Glutamatergic neuron (in vitro differentiated cells): ENCODE data around the gene CHST11. TPM values are rescaled to one million over a fixed set of nuclear protein-coding genes. Genes with fewer than 3 reads are reported as not detected.
A peak's percentile ranks its signal among the peaks of the same experiment; 100 is the strongest.

ENCODE experiments used
- DNase-seq: peaks from one replicate; pipeline ENCODE4 v3.0.0; 2022
- H3K27ac Mint-ChIP-seq: one replicate; pipeline ENCODE4 v1.8.0; 2020; ENCODE audit warnings: mild to moderate bottlenecking, mixed read lengths, inconsistent platforms; ENCODE audit not compliant: unreplicated experiment
- H3K27me3 Mint-ChIP-seq: one replicate; pipeline ENCODE4 v1.8.0; 2020; ENCODE audit warnings: mild to moderate bottlenecking, moderate library complexity, mixed read lengths, inconsistent platforms; ENCODE audit not compliant: unreplicated experiment
- H3K36me3 Mint-ChIP-seq: one replicate; pipeline ENCODE4 v1.8.0; 2020; ENCODE audit warnings: mild to moderate bottlenecking, mixed read lengths, inconsistent platforms; ENCODE audit not compliant: unreplicated experiment
- H3K4me1 Mint-ChIP-seq: one replicate; pipeline ENCODE4 v1.8.0; 2020; ENCODE audit warnings: mild to moderate bottlenecking, low read depth, mixed read lengths, inconsistent platforms; ENCODE audit not compliant: unreplicated experiment
- H3K4me3 Mint-ChIP-seq: one replicate; pipeline ENCODE4 v1.8.0; 2020; ENCODE audit warnings: mild to moderate bottlenecking, mixed read lengths, inconsistent platforms; ENCODE audit not compliant: unreplicated experiment
- H3K9me3 Mint-ChIP-seq: one replicate; pipeline ENCODE4 v1.8.0; 2020; ENCODE audit warnings: mild to moderate bottlenecking, moderate library complexity, mixed read lengths, inconsistent platforms; ENCODE audit not compliant: unreplicated experiment
- total RNA-seq: library from RNA; stranded (reverse); fragmentation: NEBNext Ultra II Directional; extraction: Animal tissue kit (Norgen Biotek cat#: 25700); gene quantifications from one replicate; pipeline ENCODE4 v1.2.1, GENCODE V29; 2021; ENCODE audit not compliant: unreplicated experiment
- TF ChIP-seq, protein P1 (sequence below): fragments of 200-600 bp; sonication (generic); IDR thresholded peaks from one replicate; pipeline ENCODE4 v1.5.0; 2021; ENCODE audit not compliant: partially characterized antibody, unreplicated experiment

Gene CHST11
- total RNA-seq, 1 donor from 2014 or later, result 11.5 TPM

DNA sequence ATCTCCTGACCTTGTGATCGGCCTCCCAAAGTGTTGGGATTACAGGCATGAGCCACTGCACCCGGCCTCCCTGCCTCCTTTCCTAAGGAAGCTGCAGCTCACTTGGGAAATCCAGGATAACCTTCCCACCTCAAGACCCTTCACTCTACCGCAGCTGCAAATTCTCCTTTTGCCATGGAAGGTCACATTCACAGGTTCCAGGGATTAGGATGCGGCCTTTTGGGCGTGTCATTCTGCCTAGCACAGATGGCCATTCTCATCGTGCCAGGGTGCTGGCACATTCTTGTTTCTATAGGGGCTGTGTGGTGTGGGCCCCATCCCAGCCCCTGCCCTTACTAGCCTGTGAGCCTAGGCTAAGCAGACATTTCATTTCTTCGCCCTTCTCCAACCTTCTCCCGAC, 219.9 kb downstream of the CHST11 start:
- H3K9me3 Mint-ChIP-seq, result no peaks in the 10 kb centered on the region
- no peaks in the 10 kb centered on the region for H3K36me3 Mint-ChIP-seq
- peaks cover 6% of the 10 kb centered on the region for H3K4me1 Mint-ChIP-seq

DNA sequence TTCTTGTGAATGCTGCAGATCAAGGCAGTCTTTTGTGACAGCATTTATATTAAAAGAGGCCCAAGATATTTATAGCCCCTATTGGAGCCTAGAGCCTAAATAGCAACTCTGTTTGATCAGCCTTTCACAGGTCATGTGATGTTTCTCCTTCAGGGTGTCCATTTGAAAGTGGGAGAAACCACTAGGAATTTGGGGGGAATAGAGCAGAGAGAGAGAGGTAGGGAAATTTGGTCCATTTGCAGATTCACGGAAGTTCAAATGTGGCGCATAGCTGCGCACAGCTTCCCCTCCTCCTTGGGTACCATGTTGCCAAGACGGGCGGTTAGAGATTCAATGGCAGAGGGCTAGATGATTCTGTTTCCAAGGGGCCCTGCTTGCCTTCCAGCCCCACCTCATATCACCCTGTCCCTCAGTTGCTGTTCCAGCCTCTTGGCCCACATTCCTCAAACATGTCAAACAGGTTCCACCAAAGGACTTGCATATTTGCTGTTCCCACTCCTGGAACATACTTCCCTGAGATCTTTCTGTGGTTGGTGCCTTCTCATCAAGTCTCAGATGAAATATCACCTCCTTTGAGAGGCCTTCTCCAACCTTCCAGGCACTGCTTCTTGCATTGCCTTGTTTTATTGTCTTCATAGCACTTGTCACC, 220.8 kb downstream of the CHST11 start:
- H3K4me3 Mint-ChIP-seq, result no peak overlapping the region
- no peaks in the 10 kb centered on the region for H3K9me3 Mint-ChIP-seq
- H3K27me3 Mint-ChIP-seq, result no peaks in the 10 kb centered on the region
- H3K27ac Mint-ChIP-seq, result no peak overlapping the region
- no peak for DNase-seq
- H3K36me3 Mint-ChIP-seq, result no peaks in the 10 kb centered on the region
- peaks cover 3% of the 10 kb centered on the region for H3K4me1 Mint-ChIP-seq
- TF ChIP-seq, protein P1, sequence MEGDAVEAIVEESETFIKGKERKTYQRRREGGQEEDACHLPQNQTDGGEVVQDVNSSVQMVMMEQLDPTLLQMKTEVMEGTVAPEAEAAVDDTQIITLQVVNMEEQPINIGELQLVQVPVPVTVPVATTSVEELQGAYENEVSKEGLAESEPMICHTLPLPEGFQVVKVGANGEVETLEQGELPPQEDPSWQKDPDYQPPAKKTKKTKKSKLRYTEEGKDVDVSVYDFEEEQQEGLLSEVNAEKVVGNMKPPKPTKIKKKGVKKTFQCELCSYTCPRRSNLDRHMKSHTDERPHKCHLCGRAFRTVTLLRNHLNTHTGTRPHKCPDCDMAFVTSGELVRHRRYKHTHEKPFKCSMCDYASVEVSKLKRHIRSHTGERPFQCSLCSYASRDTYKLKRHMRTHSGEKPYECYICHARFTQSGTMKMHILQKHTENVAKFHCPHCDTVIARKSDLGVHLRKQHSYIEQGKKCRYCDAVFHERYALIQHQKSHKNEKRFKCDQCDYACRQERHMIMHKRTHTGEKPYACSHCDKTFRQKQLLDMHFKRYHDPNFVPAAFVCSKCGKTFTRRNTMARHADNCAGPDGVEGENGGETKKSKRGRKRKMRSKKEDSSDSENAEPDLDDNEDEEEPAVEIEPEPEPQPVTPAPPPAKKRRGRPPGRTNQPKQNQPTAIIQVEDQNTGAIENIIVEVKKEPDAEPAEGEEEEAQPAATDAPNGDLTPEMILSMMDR, result no peak

More for the DNA sequence above, 219.9 kb downstream of the CHST11 start:
- TF ChIP-seq, protein P1, result no peak
- H3K27me3 Mint-ChIP-seq, result no peaks in the 10 kb centered on the region
- no peak overlapping the region for H3K27ac Mint-ChIP-seq
- DNase-seq, result no peak
- no peak overlapping the region for H3K4me3 Mint-ChIP-seq

DNA sequence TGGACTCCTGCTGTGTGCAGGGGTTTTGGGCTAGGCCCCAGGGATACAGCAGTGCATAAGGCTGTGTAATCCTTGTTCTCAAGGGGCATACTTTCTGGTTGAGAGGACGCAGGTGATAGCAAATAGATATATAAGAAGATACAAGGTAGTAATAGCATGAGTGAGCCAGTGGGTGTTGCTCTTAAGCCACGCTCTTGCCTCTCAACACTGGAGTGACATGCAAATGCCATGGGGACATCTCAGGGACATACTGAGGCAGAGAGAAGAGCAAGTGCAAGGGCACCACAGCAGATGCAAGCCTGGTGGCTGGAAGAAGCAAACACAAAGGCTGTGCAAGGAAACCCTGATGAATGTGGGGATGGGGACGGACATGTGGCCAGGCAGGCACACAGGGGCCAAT, 223.3 kb downstream of the CHST11 start:
- H3K4me3 Mint-ChIP-seq, result no peak overlapping the region
- TF ChIP-seq, protein P1, result peak; percentile 14
- no peak overlapping the region for H3K27ac Mint-ChIP-seq
- peaks cover 1% of the 10 kb centered on the region for H3K27me3 Mint-ChIP-seq
- H3K9me3 Mint-ChIP-seq, result no peaks in the 10 kb centered on the region
- H3K36me3 Mint-ChIP-seq, result no peaks in the 10 kb centered on the region
- DNase-seq, result no peak
- peaks cover 3% of the 10 kb centered on the region for H3K4me1 Mint-ChIP-seq

DNA sequence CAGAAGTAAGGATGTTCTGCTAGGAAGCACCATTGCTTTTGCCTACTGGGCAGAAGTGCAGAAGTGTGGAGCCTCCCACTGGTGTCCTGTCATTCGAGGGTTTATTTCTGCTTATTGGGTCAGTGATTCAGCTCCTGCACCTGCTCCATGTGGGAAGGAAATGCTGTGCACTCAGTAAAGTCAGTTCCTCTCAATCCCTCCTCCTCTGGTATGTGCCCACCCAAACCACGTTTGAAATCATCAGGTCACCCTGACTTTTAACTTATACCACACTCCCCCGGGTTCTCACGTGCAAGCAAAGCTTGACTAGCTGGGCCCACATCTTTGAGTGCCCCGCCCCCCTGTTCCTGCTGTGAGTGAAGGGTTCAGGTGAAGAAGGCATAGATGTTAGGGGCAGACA, 223.7 kb downstream of the CHST11 start:
- H3K4me3 Mint-ChIP-seq, result no peak overlapping the region
- DNase-seq, result no peak
- peaks cover 1% of the 10 kb centered on the region for H3K27me3 Mint-ChIP-seq
- TF ChIP-seq, protein P1, result no peak
- peaks cover 6% of the 10 kb centered on the region for H3K4me1 Mint-ChIP-seq
- no peaks in the 10 kb centered on the region for H3K36me3 Mint-ChIP-seq
- H3K27ac Mint-ChIP-seq, result no peak overlapping the region
- H3K9me3 Mint-ChIP-seq, result no peaks in the 10 kb centered on the region

DNA sequence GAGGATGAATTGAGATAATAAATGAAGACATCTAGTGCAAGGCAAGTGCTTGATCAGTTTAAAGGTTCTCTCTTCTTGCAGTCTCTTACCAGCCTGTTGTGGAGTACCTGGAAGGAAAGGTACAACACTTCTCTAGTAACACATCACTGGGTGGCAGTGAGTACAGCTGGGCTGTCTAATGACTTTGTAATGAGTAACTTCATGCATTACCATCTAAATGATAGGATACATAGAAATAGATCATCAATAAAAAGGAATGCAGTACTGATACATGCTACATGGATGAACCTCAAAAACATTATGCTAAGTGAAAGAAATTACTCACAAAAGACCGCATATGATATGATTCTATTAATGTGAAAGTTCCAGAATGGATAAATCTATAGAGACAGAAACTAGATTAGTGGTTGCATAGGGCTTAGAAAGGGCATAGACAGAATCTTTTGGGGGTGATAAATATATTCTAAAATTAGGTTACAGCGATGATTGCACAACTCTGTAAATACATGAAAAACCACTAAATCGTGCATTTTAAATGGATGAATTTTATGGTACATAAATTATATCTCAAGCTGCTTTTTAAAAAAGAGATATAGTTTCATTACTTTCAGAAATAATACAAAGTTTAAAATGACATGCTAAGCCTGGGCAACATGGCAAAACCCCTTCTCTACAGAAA, 224.4 kb downstream of the CHST11 start:
- H3K4me1 Mint-ChIP-seq, result peaks cover 9% of the 10 kb centered on the region
- no peak overlapping the region for H3K27ac Mint-ChIP-seq
- TF ChIP-seq, protein P1, result no peak
- peaks cover 1% of the 10 kb centered on the region for H3K27me3 Mint-ChIP-seq
- no peaks in the 10 kb centered on the region for H3K36me3 Mint-ChIP-seq
- DNase-seq, result no peak
- H3K9me3 Mint-ChIP-seq, result no peaks in the 10 kb centered on the region
- no peak overlapping the region for H3K4me3 Mint-ChIP-seq
